Stimulated activated CD4-positive, alpha-beta T cell treated with anti-CD3 and anti-CD28 coated beads, Interleukin-15, amount 100 ng/mL, for 48 hours (primary cell): ENCODE data around the gene MTMR10.

Experiments
- DNase-seq, 2 donors: peaks; one replicate each; pipeline ENCODE4 v3.0.0-alpha.2; 2020; ENCODE audit warnings: low read depth in 2 of 2

Gene MTMR10

GRCh38 chr15:31012455-31012854 is 21.0 kb upstream of the MTMR10 start:
- DNase-seq: no peak

GRCh38 chr15:31010036-31010435 is 18.6 kb upstream of the MTMR10 start:
- DNase-seq: no peak

GRCh38 chr15:31005660-31006059 is 14.2 kb upstream of the MTMR10 start:
- DNase-seq: no peak

- DNase-seq: no peak
These were observed 12.8 kb upstream of the MTMR10 start for GRCh38 chr15:31004220-31004733.

- no peak for DNase-seq
These were observed 10.3 kb upstream of the MTMR10 start for GRCh38 chr15:31001702-31002101.

GRCh38 chr15:30999729-31000128 is 8.3 kb upstream of the MTMR10 start:
- DNase-seq: no peak

- no peak for DNase-seq
These were observed 5.8 kb upstream of the MTMR10 start for GRCh38 chr15:30997270-30997669.

GRCh38 chr15:30992249-30992864 is 929 bp upstream of the MTMR10 start:
- no peak for DNase-seq

- no peak for DNase-seq
These were observed 778 bp downstream of the MTMR10 start for GRCh38 chr15:30990446-30991254.

- no peak for DNase-seq
These were observed 1.4 kb downstream of the MTMR10 start for GRCh38 chr15:30990036-30990435.

GRCh38 chr15:30985081-30985531 is 6.3 kb downstream of the MTMR10 start:
- no peak for DNase-seq

- no peak for DNase-seq
These were observed 6.9 kb downstream of the MTMR10 start for GRCh38 chr15:30984542-30984941.

- no peak for DNase-seq
These were observed 7.3 kb downstream of the MTMR10 start for GRCh38 chr15:30984118-30984517.

GRCh38 chr15:30979457-30979856 is 12.0 kb downstream of the MTMR10 start:
- no peak for DNase-seq

GRCh38 chr15:30978328-30978727 is 13.1 kb downstream of the MTMR10 start:
- no peak for DNase-seq

- DNase-seq: no peak
These were observed 17.3 kb downstream of the MTMR10 start for GRCh38 chr15:30974112-30974511.

- DNase-seq: no peak
These were observed 18.0 kb downstream of the MTMR10 start for GRCh38 chr15:30973379-30973778.

GRCh38 chr15:30969724-30970123 is 21.7 kb downstream of the MTMR10 start:
- DNase-seq: no peak

GRCh38 chr15:30963681-30964080 is 27.7 kb downstream of the MTMR10 start:
- no peak for DNase-seq

GRCh38 chr15:30962659-30963058 is 28.8 kb downstream of the MTMR10 start:
- no peak for DNase-seq

GRCh38 chr15:30962079-30962478 is 29.3 kb downstream of the MTMR10 start:
- DNase-seq: no peak

GRCh38 chr15:30958219-30958618 is 33.2 kb downstream of the MTMR10 start:
- DNase-seq: no peak
